Thyroid gland (tissue), 4 donors: ENCODE results near the gene C2orf49.

ENCODE experiments used
- CTCF ChIP-seq, 6 experiments: fragments of 200-600 bp in 3 of 6; fragments of 450-650 bp in 3 of 6; sonication (generic) in 3 of 6; IDR thresholded peaks; one replicate each; pipeline ENCODE4 v1.5.1; 2016 to 2019; ENCODE audit warnings: antibody characterized with exemption in 6 of 6, mild to moderate bottlenecking in 2 of 6, inconsistent platforms in 1 of 6, moderate library complexity in 1 of 6
- POLR2A ChIP-seq, 2 donors: fragments of 450-650 bp; IDR thresholded peaks; one replicate each; pipeline ENCODE4 v1.6.1; 2017; ENCODE audit warnings: antibody characterized with exemption in 2 of 2, mild to moderate bottlenecking in 2 of 2, moderate library complexity in 1 of 2

- TF ChIP-seq CTCF (IDR thresholded peaks at IDR 0.05) (no peak), POLR2A (IDR thresholded peaks at IDR 0.05) (no peak)
Measured at GRCh38 chr2:105325389-105325963, 11.9 kb upstream of the C2orf49 start.
